ENCODE measurements around the gene KCNQ2. TPM values are rescaled to one million over a fixed set of nuclear protein-coding genes. Genes with fewer than 3 reads are reported as not detected.
A peak's percentile ranks its signal among the peaks of the same experiment; 100 is the strongest.
"Not testable (repeated sequence)": the region's sequence is repeated elsewhere in the genome, so short reads cannot be mapped to it uniquely, and the experiment has no call there.

KCNQ2 gene
- total RNA-seq, 2 donors from 2014 or later, result 0.46 to 35.6 TPM

GRCh38 chr20:63519668-63520503 is 47.4 kb upstream of the KCNQ2 start:
- H3K4me1 ChIP-seq (replicated peaks), result peaks cover 10% of the 10 kb centered on the region
- H3K27ac ChIP-seq, result peak overlapping the region; percentile 95 to 100
- H3K27me3 ChIP-seq (replicated peaks; ENCODE audit: insufficient read depth), result no peaks in the 10 kb centered on the region
- WGBS, result under 1% methylated on average over 39 of the region's 72 CpGs
- peak; percentile 52 for DNase-seq (ENCODE audit: low spot score)
- TF ChIP-seq POLR2AphosphoS5 (IDR thresholded peaks at IDR 0.05) (peak; percentile 3), CTCF (IDR thresholded peaks at IDR 0.05) (peak; percentile 18 to 43 (median 32)), POLR2A (IDR thresholded peaks at IDR 0.05) (no peak)
- H3K4me3 ChIP-seq, result peak overlapping the region; percentile 98
- H3K36me3 ChIP-seq, result no peaks in the 10 kb centered on the region
- H3K9me3 ChIP-seq, result no peaks in the 10 kb centered on the region
- intact Hi-C loops (cut with DNase I), result no loop called here

DNA sequence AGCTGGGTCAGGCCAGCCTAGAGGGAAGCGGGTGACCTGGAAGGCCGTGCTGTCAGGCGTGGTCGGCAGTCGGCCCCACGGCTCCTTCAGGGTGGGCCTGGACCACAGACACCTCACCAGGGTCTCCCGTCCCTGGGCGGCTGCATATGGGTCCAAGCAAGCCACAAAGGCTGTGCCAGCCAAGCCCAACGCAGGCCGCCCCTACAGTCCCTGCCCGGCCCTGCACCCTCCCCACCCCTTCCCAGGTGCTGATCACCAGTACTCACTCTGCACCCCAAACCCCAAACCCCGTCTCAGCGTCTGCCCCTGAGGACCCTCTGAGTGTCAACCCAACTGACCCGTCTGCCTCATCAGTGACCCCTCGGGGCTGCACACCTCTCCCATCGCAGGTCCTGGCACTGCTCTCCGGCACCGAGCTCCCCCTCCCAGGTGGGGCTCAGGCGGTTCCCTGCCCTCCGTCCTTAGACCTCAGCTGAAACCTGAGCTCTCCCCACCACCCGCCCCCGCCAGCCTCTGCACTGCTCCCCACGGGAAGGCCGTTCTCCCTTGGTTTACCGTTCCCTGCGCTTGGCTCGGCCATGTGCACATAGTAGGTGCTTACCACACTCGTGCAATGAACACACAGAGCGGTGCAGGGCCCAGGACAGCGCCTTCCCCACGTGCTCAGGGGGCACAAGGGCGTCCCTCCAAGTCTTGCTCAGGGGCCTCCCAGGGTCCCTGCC is 46.7 kb upstream of the KCNQ2 start:
- H3K4me1 ChIP-seq (replicated peaks), result peaks cover 10% of the 10 kb centered on the region
- peak overlapping the region; percentile 95 to 100 for H3K27ac ChIP-seq
- TF ChIP-seq CTCF (IDR thresholded peaks at IDR 0.05), result no peak
- no peak for TF ChIP-seq POLR2AphosphoS5 (IDR thresholded peaks at IDR 0.05)
- no peak for TF ChIP-seq POLR2A (IDR thresholded peaks at IDR 0.05)
- DNase-seq (ENCODE audit: low spot score), result no peak
- no peaks in the 10 kb centered on the region for H3K27me3 ChIP-seq (replicated peaks; ENCODE audit: insufficient read depth)
- peak overlapping the region; percentile 98 for H3K4me3 ChIP-seq
- no peaks in the 10 kb centered on the region for H3K9me3 ChIP-seq
- WGBS, result 63% methylated on average over 32 of the region's 32 CpGs
- H3K36me3 ChIP-seq, result no peaks in the 10 kb centered on the region
- intact Hi-C loops (cut with DNase I), result no loop called here

DNA sequence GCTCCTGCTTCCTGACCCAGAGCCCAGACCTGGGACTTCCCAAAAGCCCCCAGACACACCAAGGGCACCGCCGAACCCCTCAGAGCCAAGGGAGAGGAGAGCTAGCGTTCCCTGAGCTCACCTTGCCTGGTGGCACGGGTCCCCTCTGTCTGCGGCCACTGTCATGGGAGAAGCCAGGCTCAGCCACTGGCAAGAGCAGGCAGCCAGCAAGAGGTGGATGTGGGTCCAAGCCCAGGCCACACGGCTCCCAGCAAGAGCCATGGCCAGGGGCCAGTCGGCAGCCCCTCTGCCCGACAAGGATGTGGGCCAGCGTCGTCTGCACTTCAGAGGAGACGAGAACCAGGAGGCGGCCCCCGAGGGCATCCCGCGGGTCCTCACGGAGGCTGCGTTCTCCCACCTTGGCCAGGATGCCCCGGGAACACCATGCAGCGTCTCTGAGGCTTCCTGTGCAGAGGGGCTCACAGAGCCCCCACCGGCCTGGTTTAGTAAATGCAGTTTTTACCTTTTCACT is 46.0 kb upstream of the KCNQ2 start:
- Histone ChIP-seq H3K36me3 (no peaks in the 10 kb centered on the region), H3K4me1 (replicated peaks) (peaks cover 10% of the 10 kb centered on the region), H3K27me3 (replicated peaks; ENCODE audit: insufficient read depth) (no peaks in the 10 kb centered on the region), H3K27ac (no peak overlapping the region), H3K4me3 (no peak overlapping the region), H3K9me3 (no peaks in the 10 kb centered on the region)
- no peak for DNase-seq (ENCODE audit: low spot score)
- intact Hi-C loops (cut with DNase I), result no loop called here
- WGBS, result 83% methylated on average over 20 of the region's 20 CpGs
- TF ChIP-seq POLR2AphosphoS5 (IDR thresholded peaks at IDR 0.05) (no peak), CTCF (IDR thresholded peaks at IDR 0.05) (no peak), POLR2A (IDR thresholded peaks at IDR 0.05) (no peak)

- 91% methylated on average over 31 of the region's 32 CpGs for WGBS
- H3K36me3 ChIP-seq, result no peaks in the 10 kb centered on the region
- H3K27me3 ChIP-seq (replicated peaks; ENCODE audit: insufficient read depth), result no peaks in the 10 kb centered on the region
- H3K4me1 ChIP-seq (replicated peaks), result peaks cover 10% of the 10 kb centered on the region
- TF ChIP-seq POLR2AphosphoS5 (IDR thresholded peaks at IDR 0.05) (no peak), CTCF (IDR thresholded peaks at IDR 0.05) (no peak), POLR2A (IDR thresholded peaks at IDR 0.05) (no peak)
- intact Hi-C loops (cut with DNase I), result no loop called here
- no peak overlapping the region for H3K4me3 ChIP-seq
- no peak overlapping the region for H3K27ac ChIP-seq
- no peak for DNase-seq (ENCODE audit: low spot score)
- H3K9me3 ChIP-seq, result no peaks in the 10 kb centered on the region
Measured at GRCh38 chr20:63517376-63518309, 45.2 kb upstream of the KCNQ2 start.

- H3K27ac ChIP-seq; H3K4me3 ChIP-seq; H3K4me1 ChIP-seq (replicated peaks); H3K9me3 ChIP-seq; intact Hi-C loops (cut with DNase I); DNase-seq (ENCODE audit: low spot score); H3K27me3 ChIP-seq (replicated peaks; ENCODE audit: insufficient read depth); H3K36me3 ChIP-seq: not testable (repeated sequence)
- 74% methylated on average over 10 of the region's 10 CpGs for WGBS
Measured at GRCh38 chr20:63514520-63514919, 42.1 kb upstream of the KCNQ2 start.

All from prostate gland (tissue), 2 donors.